ENCODE measurements around the gene HERC2. TPM values are rescaled to one million over a fixed set of nuclear protein-coding genes. Genes with fewer than 3 reads are reported as not detected.

The HERC2 gene
- total and polyA plus RNA-seq, 9 of the 15 experiments (the other 6 are each of a cell fraction or from before 2014, with no cell fraction given), result 10.6 to 84.0 (median 42.6) TPM

- no peak overlapping the region for H3K4me2 ChIP-seq (ENCODE audit: insufficient read depth, low read length)
- no peaks in the 10 kb centered on the region for H3K9me1 ChIP-seq (ENCODE audit: control insufficient read depth, insufficient read depth, low read length)
- no peaks in the 10 kb centered on the region; the same call in 2 of the 3 replicates for H3K79me2 ChIP-seq (ENCODE audit: control insufficient read depth, insufficient read depth, low read length)
- DNase-seq (ENCODE audit: extremely low read depth in 1 of 4, low spot score in 3 of 4) (no peak), ATAC-seq (no peak), FAIRE-seq (no peak)
- in situ Hi-C loops (cut with MboI) (loop anchor here (10.0 kb wide), 1 partner anchor 1232 kb away; no protein-coding TSS in a partner anchor), intact Hi-C loops (cut with micrococcal nuclease) (no loop called here)
- no peaks in the 10 kb centered on the region for H3K27me3 ChIP-seq (ENCODE audit: control insufficient read depth in 2 of 2, insufficient read depth in 2 of 2, low read length in 2 of 2)
- peaks cover 87% of the 10 kb centered on the region for H3K36me3 ChIP-seq (ENCODE audit: control insufficient read depth, insufficient read depth, low read length)
- no peaks in the 10 kb centered on the region; the same call in 1 of the 2 replicates for H4K20me1 ChIP-seq (replicated peaks; ENCODE audit: control insufficient read depth, insufficient read depth, low read length)
- CTCF ChIA-PET (ENCODE audit: low intra/inter-chr PET ratio), result no interaction called here
- H3K9me3 ChIP-seq (replicated peaks; ENCODE audit: control insufficient read depth, insufficient read depth, low read depth, low read length), result no peaks in the 10 kb centered on the region
- no peak overlapping the region for H2AFZ ChIP-seq (ENCODE audit: low read depth, low read length)
- H3K27ac ChIP-seq (ENCODE audit: extremely low read depth, low read depth, low read length), result no peak overlapping the region
- no TSS peak for BruUV-seq (replicated peaks)
- POLR2A ChIA-PET, result no interaction called here
- H3K4me1 ChIP-seq (replicated peaks in 1 of 2; ENCODE audit: control insufficient read depth in 2 of 2, insufficient read depth in 2 of 2, low read length in 2 of 2), result peaks cover 0 to 3% of the 10 kb centered on the region in 2 experiments; a peak in 1 of 5 replicates
- H3K4me3 ChIP-seq, result no peak overlapping the region
- WGBS (ENCODE audit: insufficient coverage, low coverage, missing lambda C conversion rate), result 79% methylated on average over 11 of the region's 11 CpGs
- no peak overlapping the region for H3K9ac ChIP-seq (ENCODE audit: insufficient read depth in 1 of 2, low read depth in 2 of 2, low read length in 2 of 2)
- TF ChIP-seq SRSF3 (IDR thresholded peaks at IDR 0.05; ENCODE audit: insufficient read depth, low read length) (no peak), SIRT6 (IDR thresholded peaks at IDR 0.05; ENCODE audit: low read depth, low read length) (no peak), PTBP1 (IDR thresholded peaks at IDR 0.05; ENCODE audit: low read depth, low read length) (no peak), KLF16 (IDR thresholded peaks at IDR 0.05) (no peak), PREB (CRISPR knock-in tag; IDR thresholded peaks at IDR 0.05) (no peak), ETS1 (conservative IDR thresholded peaks at IDR 0.05; ENCODE audit: control insufficient read depth, low read depth, low read length) (no peak), KDM4B (IDR thresholded peaks at IDR 0.05; ENCODE audit: borderline replicate concordance in 2 of 2, low read depth in 1 of 2) (no peak), ZNF583 (CRISPR knock-in tag; IDR thresholded peaks at IDR 0.05) (no peak), ZBTB43 (CRISPR knock-in tag; IDR thresholded peaks at IDR 0.05) (no peak), ZC3H11A (IDR thresholded peaks at IDR 0.05; ENCODE audit: low read depth, low read length) (no peak), SMARCB1 (IDR thresholded peaks at IDR 0.05; ENCODE audit: insufficient read length, low read depth) (no peak), ETS2 (tag; IDR thresholded peaks at IDR 0.05; ENCODE audit: borderline replicate concordance, poor library complexity, severe bottlenecking) (no peak), ZNF740 (CRISPR knock-in tag; IDR thresholded peaks at IDR 0.05) (no peak), ZNF740 (tag; IDR thresholded peaks at IDR 0.05) (no peak), ZNF655 (CRISPR knock-in tag; IDR thresholded peaks at IDR 0.05) (no peak), TRIM28 (IDR thresholded peaks at IDR 0.05) (no peak), ZNF696 (CRISPR knock-in tag; conservative IDR thresholded peaks at IDR 0.05) (no peak)
Measured at GRCh38 chr15:28127036-28127435, 194.9 kb downstream of the HERC2 start.
